Measurements from ENCODE around the gene RYR3. TPM values are rescaled to one million over a fixed set of nuclear protein-coding genes. Genes with fewer than 3 reads are reported as not detected.

Gene RYR3
- total and polyA plus RNA-seq, 2 donors: 1.4 to 10.4 TPM

GRCh38 chr15:33370623-33371020 lies 59.9 kb downstream of the RYR3 start:
- H3K27me3 ChIP-seq (ENCODE audit: control insufficient read depth in 2 of 2, insufficient read depth in 1 of 2, low read length in 1 of 2): no peaks in the 10 kb centered on the region
- H3K27ac ChIP-seq (ENCODE audit: low read depth in 1 of 2, low read length in 1 of 2): no peak overlapping the region
- no peaks in the 10 kb centered on the region for H3K9me3 ChIP-seq (ENCODE audit: control insufficient read depth in 2 of 2, insufficient read depth in 1 of 2, low read length in 1 of 2)
- 97% methylated on average over 3 of the region's 3 CpGs for WGBS
- H3K4me3 ChIP-seq (ENCODE audit: low read length in 2 of 2): no peak overlapping the region
- DNase-seq (ENCODE audit: low read depth in 6 of 9, low spot score in 9 of 9): no peak
- H3K4me1 ChIP-seq (ENCODE audit: control insufficient read depth in 2 of 2, insufficient read depth in 2 of 2, low read length in 2 of 2): no peaks in the 10 kb centered on the region
- no peaks in the 10 kb centered on the region for H3K36me3 ChIP-seq (ENCODE audit: control insufficient read depth in 2 of 2, insufficient read depth in 2 of 2, low read length in 1 of 2)

GRCh38 chr15:33371159-33371558 lies 60.4 kb downstream of the RYR3 start:
- no peaks in the 10 kb centered on the region for H3K27me3 ChIP-seq (ENCODE audit: control insufficient read depth in 2 of 2, insufficient read depth in 1 of 2, low read length in 1 of 2)
- no peaks in the 10 kb centered on the region for H3K4me1 ChIP-seq (ENCODE audit: control insufficient read depth in 2 of 2, insufficient read depth in 2 of 2, low read length in 2 of 2)
- 95% methylated on average over 3 of the region's 3 CpGs for WGBS
- no peak overlapping the region for H3K27ac ChIP-seq (ENCODE audit: low read depth in 1 of 2, low read length in 1 of 2)
- no peaks in the 10 kb centered on the region for H3K36me3 ChIP-seq (ENCODE audit: control insufficient read depth in 2 of 2, insufficient read depth in 2 of 2, low read length in 1 of 2)
- DNase-seq (ENCODE audit: low read depth in 6 of 9, low spot score in 9 of 9): no peak
- H3K9me3 ChIP-seq (ENCODE audit: control insufficient read depth in 2 of 2, insufficient read depth in 1 of 2, low read length in 1 of 2): no peaks in the 10 kb centered on the region
- H3K4me3 ChIP-seq (ENCODE audit: low read length in 2 of 2): no peak overlapping the region

GRCh38 chr15:33374226-33374914 lies 63.6 kb downstream of the RYR3 start:
- DNase-seq (ENCODE audit: low read depth in 6 of 9, low spot score in 9 of 9): no peak
- H3K27ac ChIP-seq (ENCODE audit: low read depth in 1 of 2, low read length in 1 of 2): no peak overlapping the region
- H3K4me1 ChIP-seq (ENCODE audit: control insufficient read depth in 2 of 2, insufficient read depth in 2 of 2, low read length in 2 of 2): no peaks in the 10 kb centered on the region
- H3K27me3 ChIP-seq (ENCODE audit: control insufficient read depth in 2 of 2, insufficient read depth in 1 of 2, low read length in 1 of 2): no peaks in the 10 kb centered on the region
- H3K9me3 ChIP-seq (ENCODE audit: control insufficient read depth in 2 of 2, insufficient read depth in 1 of 2, low read length in 1 of 2): no peaks in the 10 kb centered on the region
- H3K36me3 ChIP-seq (ENCODE audit: control insufficient read depth in 2 of 2, insufficient read depth in 2 of 2, low read length in 1 of 2): no peaks in the 10 kb centered on the region
- no peak overlapping the region for H3K4me3 ChIP-seq (ENCODE audit: low read length in 2 of 2)
- 86% methylated on average over 5 of the region's 5 CpGs for WGBS

GRCh38 chr15:33375236-33375635 lies 64.5 kb downstream of the RYR3 start:
- Histone ChIP-seq H3K4me3 (ENCODE audit: low read length in 2 of 2) (no peak overlapping the region), H3K36me3 (ENCODE audit: control insufficient read depth in 2 of 2, insufficient read depth in 2 of 2, low read length in 1 of 2) (no peaks in the 10 kb centered on the region), H3K9me3 (ENCODE audit: control insufficient read depth in 2 of 2, insufficient read depth in 1 of 2, low read length in 1 of 2) (no peaks in the 10 kb centered on the region), H3K4me1 (ENCODE audit: control insufficient read depth in 2 of 2, insufficient read depth in 2 of 2, low read length in 2 of 2) (no peaks in the 10 kb centered on the region), H3K27me3 (ENCODE audit: control insufficient read depth in 2 of 2, insufficient read depth in 1 of 2, low read length in 1 of 2) (no peaks in the 10 kb centered on the region), H3K27ac (ENCODE audit: low read depth in 1 of 2, low read length in 1 of 2) (no peak overlapping the region)
- WGBS: 26% methylated on average over 5 of the region's 5 CpGs
- DNase-seq (ENCODE audit: low read depth in 6 of 9, low spot score in 9 of 9): no peak

- Histone ChIP-seq H3K9me3 (ENCODE audit: control insufficient read depth in 2 of 2, insufficient read depth in 1 of 2, low read length in 1 of 2) (no peaks in the 10 kb centered on the region), H3K36me3 (ENCODE audit: control insufficient read depth in 2 of 2, insufficient read depth in 2 of 2, low read length in 1 of 2) (no peaks in the 10 kb centered on the region), H3K4me1 (ENCODE audit: control insufficient read depth in 2 of 2, insufficient read depth in 2 of 2, low read length in 2 of 2) (no peaks in the 10 kb centered on the region), H3K4me3 (ENCODE audit: low read length in 2 of 2) (no peak overlapping the region), H3K27ac (ENCODE audit: low read depth in 1 of 2, low read length in 1 of 2) (no peak overlapping the region), H3K27me3 (ENCODE audit: control insufficient read depth in 2 of 2, insufficient read depth in 1 of 2, low read length in 1 of 2) (no peaks in the 10 kb centered on the region)
- no peak for DNase-seq (ENCODE audit: low read depth in 6 of 9, low spot score in 9 of 9)
- WGBS: 98% methylated on average over 4 of the region's 4 CpGs
Observed at GRCh38 chr15:33377204-33377603, 66.4 kb downstream of the RYR3 start.

- DNase-seq (ENCODE audit: low read depth in 6 of 9, low spot score in 9 of 9): no peak
- no peak overlapping the region for H3K4me3 ChIP-seq (ENCODE audit: low read length in 2 of 2)
- H3K36me3 ChIP-seq (ENCODE audit: control insufficient read depth in 2 of 2, insufficient read depth in 2 of 2, low read length in 1 of 2): no peaks in the 10 kb centered on the region
- H3K27ac ChIP-seq (ENCODE audit: low read depth in 1 of 2, low read length in 1 of 2): no peak overlapping the region
- H3K9me3 ChIP-seq (ENCODE audit: control insufficient read depth in 2 of 2, insufficient read depth in 1 of 2, low read length in 1 of 2): no peaks in the 10 kb centered on the region
- 65% methylated on average over 2 of the region's 2 CpGs for WGBS
- H3K27me3 ChIP-seq (ENCODE audit: control insufficient read depth in 2 of 2, insufficient read depth in 1 of 2, low read length in 1 of 2): no peaks in the 10 kb centered on the region
- H3K4me1 ChIP-seq (ENCODE audit: control insufficient read depth in 2 of 2, insufficient read depth in 2 of 2, low read length in 2 of 2): no peaks in the 10 kb centered on the region
Observed at GRCh38 chr15:33378866-33379480, 68.2 kb downstream of the RYR3 start.

- Histone ChIP-seq H3K4me3 (ENCODE audit: low read length in 2 of 2) (no peak overlapping the region), H3K4me1 (ENCODE audit: control insufficient read depth in 2 of 2, insufficient read depth in 2 of 2, low read length in 2 of 2) (no peaks in the 10 kb centered on the region), H3K27ac (ENCODE audit: low read depth in 1 of 2, low read length in 1 of 2) (no peak overlapping the region), H3K27me3 (ENCODE audit: control insufficient read depth in 2 of 2, insufficient read depth in 1 of 2, low read length in 1 of 2) (no peaks in the 10 kb centered on the region), H3K36me3 (ENCODE audit: control insufficient read depth in 2 of 2, insufficient read depth in 2 of 2, low read length in 1 of 2) (no peaks in the 10 kb centered on the region), H3K9me3 (ENCODE audit: control insufficient read depth in 2 of 2, insufficient read depth in 1 of 2, low read length in 1 of 2) (no peaks in the 10 kb centered on the region)
- no peak for DNase-seq (ENCODE audit: low read depth in 6 of 9, low spot score in 9 of 9)
- WGBS: 98% methylated on average over 8 of the region's 8 CpGs
Observed at GRCh38 chr15:33380406-33380805, 69.6 kb downstream of the RYR3 start.

- DNase-seq (ENCODE audit: low read depth in 6 of 9, low spot score in 9 of 9): no peak
- WGBS: 93% methylated on average over 3 of the region's 3 CpGs
- no peaks in the 10 kb centered on the region for H3K9me3 ChIP-seq (ENCODE audit: control insufficient read depth in 2 of 2, insufficient read depth in 1 of 2, low read length in 1 of 2)
- no peaks in the 10 kb centered on the region for H3K27me3 ChIP-seq (ENCODE audit: control insufficient read depth in 2 of 2, insufficient read depth in 1 of 2, low read length in 1 of 2)
- H3K4me3 ChIP-seq (ENCODE audit: low read length in 2 of 2): no peak overlapping the region
- H3K36me3 ChIP-seq (ENCODE audit: control insufficient read depth in 2 of 2, insufficient read depth in 2 of 2, low read length in 1 of 2): no peaks in the 10 kb centered on the region
- no peaks in the 10 kb centered on the region for H3K4me1 ChIP-seq (ENCODE audit: control insufficient read depth in 2 of 2, insufficient read depth in 2 of 2, low read length in 2 of 2)
- no peak overlapping the region for H3K27ac ChIP-seq (ENCODE audit: low read depth in 1 of 2, low read length in 1 of 2)
Observed at GRCh38 chr15:33382491-33382890, 71.7 kb downstream of the RYR3 start.

- no peaks in the 10 kb centered on the region for H3K36me3 ChIP-seq (ENCODE audit: control insufficient read depth in 2 of 2, insufficient read depth in 2 of 2, low read length in 1 of 2)
- H3K4me3 ChIP-seq (ENCODE audit: low read length in 2 of 2): no peak overlapping the region
- no peaks in the 10 kb centered on the region for H3K4me1 ChIP-seq (ENCODE audit: control insufficient read depth in 2 of 2, insufficient read depth in 2 of 2, low read length in 2 of 2)
- H3K27ac ChIP-seq (ENCODE audit: low read depth in 1 of 2, low read length in 1 of 2): no peak overlapping the region
- 91% methylated on average over 3 of the region's 3 CpGs for WGBS
- DNase-seq (ENCODE audit: low read depth in 6 of 9, low spot score in 9 of 9): no peak
- no peaks in the 10 kb centered on the region for H3K27me3 ChIP-seq (ENCODE audit: control insufficient read depth in 2 of 2, insufficient read depth in 1 of 2, low read length in 1 of 2)
- H3K9me3 ChIP-seq (ENCODE audit: control insufficient read depth in 2 of 2, insufficient read depth in 1 of 2, low read length in 1 of 2): no peaks in the 10 kb centered on the region
Observed at GRCh38 chr15:33384307-33384706, 73.5 kb downstream of the RYR3 start.
